HT-29 (cell line): Measurements from ENCODE around the gene UBN1. TPM values are rescaled to one million over a fixed set of nuclear protein-coding genes. Genes with fewer than 3 reads are reported as not detected.
"Not testable (repeated sequence)": the region's sequence is repeated elsewhere in the genome, so short reads cannot be mapped to it uniquely, and the experiment has no call there.

ENCODE experiments used
- DNase-seq: peaks from one replicate; pipeline ENCODE4 v3.0.0-alpha.2; 2015; ENCODE audit warnings: low spot score
- total RNA-seq: library from RNA; depleted of rRNA; stranded (reverse); fragments of >200 nt; shearing (Covaris generic); gene quantifications from 2 replicates; pipeline ENCODE4 v1.2.3, GENCODE V29; 2014; rRNA removed

UBN1 gene
- total RNA-seq, 1 experiment from 2014 or later: 35.1 TPM

DNA sequence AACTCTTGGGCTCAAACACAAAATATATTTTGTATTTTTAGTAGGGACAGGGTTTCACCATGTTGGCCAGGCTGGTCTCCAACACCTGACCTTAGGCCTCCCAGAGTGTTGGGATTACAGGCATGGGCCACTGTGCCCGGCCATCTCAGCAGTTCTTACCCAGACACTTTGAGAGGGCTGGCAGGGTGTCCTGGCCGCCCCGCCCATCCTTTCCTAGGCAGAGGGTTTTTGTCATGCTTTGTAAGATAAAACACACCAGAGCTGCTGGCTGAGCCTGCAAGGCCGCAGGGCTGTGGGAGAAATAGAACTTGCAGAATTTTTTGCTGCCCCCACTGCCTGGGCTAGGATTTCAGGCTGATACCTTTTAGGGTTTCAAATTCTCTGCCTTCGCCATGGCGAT, 80.9 kb downstream of the UBN1 start:
- no peak for DNase-seq

DNA sequence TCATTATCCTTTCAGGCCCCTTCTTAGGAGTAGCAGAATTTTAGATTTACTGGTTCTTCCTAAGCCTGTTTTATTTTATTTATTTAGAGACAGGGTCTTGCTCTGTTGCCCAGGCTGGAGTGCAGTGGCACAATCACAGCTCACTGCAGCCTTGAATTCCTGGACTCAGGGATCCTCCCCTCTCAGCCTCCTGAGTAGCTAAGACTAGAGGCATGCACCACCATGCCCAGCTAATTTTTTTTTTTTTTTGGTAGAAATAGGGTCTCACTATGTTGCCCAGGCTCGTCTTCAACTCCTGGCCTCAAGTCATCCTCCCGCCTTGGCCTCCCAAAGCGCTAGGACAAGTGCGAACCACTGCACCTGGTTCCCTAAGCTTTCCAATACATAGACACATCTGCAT, 82.3 kb downstream of the UBN1 start:
- not testable (repeated sequence) for DNase-seq

DNA sequence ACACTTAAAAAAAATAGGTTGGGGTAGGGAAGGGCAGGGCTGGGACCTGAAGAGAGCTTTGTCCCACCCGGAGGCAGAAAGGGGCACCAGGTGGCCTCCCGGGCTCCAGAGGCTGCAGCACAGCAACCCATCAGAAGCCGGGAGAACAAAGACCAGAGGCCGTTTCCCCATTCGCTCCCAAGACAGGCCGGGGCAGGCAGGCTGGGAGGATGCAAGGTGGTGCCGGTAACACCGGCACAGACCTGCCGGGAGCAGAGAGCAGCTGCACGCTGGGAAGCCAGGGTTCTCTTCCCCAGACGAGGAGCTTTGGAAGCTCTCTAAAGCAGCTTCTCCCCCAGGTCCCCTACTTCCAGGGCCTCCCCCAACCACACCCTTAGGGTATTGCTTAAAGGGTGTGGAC, 84.1 kb downstream of the UBN1 start:
- no peak for DNase-seq

Other genes starting within 250 kb of the UBN1 start
- gene UBALD1, start 232.6 kb upstream of the UBN1 start, total RNA-seq: 58.0 and 83.0 TPM in 2 replicates
- 27.4 and 31.3 TPM in 2 replicates for gene MGRN1, start 222.7 kb upstream of the UBN1 start, total RNA-seq
- 81.9 and 82.4 TPM in 2 replicates for gene NUDT16L1, start 153.9 kb upstream of the UBN1 start, total RNA-seq
- 27.2 and 29.7 TPM in 2 replicates for gene ANKS3, start 113.2 kb upstream of the UBN1 start, total RNA-seq
- 2.5 and 5.8 TPM in 2 replicates for gene DNAAF8, start 112.9 kb upstream of the UBN1 start, total RNA-seq
- 17.7 and 30.4 TPM in 2 replicates for gene ZNF500, start 80.3 kb upstream of the UBN1 start, total RNA-seq
- gene SEPTIN12, start 59.1 kb upstream of the UBN1 start, total RNA-seq: 0.76 TPM in 1 of 2 replicates, not detected in the other
- gene SMIM22, start 52.1 kb upstream of the UBN1 start, total RNA-seq: 282 and 291 TPM in 2 replicates
- 66.0 and 85.8 TPM in 2 replicates for gene ROGDI, start 44.8 kb upstream of the UBN1 start, total RNA-seq
- 46.2 and 54.7 TPM in 2 replicates for gene GLYR1, start 193 bp upstream of the UBN1 start, total RNA-seq
- gene PPL, start 89.7 kb downstream of the UBN1 start, total RNA-seq: 56.5 and 58.1 TPM in 2 replicates
- 0.08 TPM in 1 of 2 replicates, not detected in the other for gene SEC14L5, start 110.8 kb downstream of the UBN1 start, total RNA-seq
- gene NAGPA, start 186.5 kb downstream of the UBN1 start, total RNA-seq: 30.5 and 34.7 TPM in 2 replicates
- gene C16orf89, start 218.5 kb downstream of the UBN1 start, total RNA-seq: not detected in 2 replicates
- 48.6 and 53.1 TPM in 2 replicates for gene ALG1, start 224.4 kb downstream of the UBN1 start, total RNA-seq